ENCODE measurements around the gene TMEM81. TPM values are rescaled to one million over a fixed set of nuclear protein-coding genes. Genes with fewer than 3 reads are reported as not detected.

Gene TMEM81
- total RNA-seq, 2 donors from 2014 or later, result 1.3 to 2.0 TPM

- H3K9me3 ChIP-seq, result no peaks in the 10 kb centered on the region
- peaks cover 6% of the 10 kb centered on the region for H3K4me1 ChIP-seq
- TF ChIP-seq POLR2A (IDR thresholded peaks at IDR 0.05), result no peak
- 87 to 90% methylated on average over 6 of the region's 6 CpGs for WGBS, 2 donors
- DNase-seq (no peak), ATAC-seq (no peak)
- intact Hi-C loops (cut with DNase I), result loop anchor here (5.0 kb wide), 1 partner anchor 65 kb away; no protein-coding TSS in a partner anchor
- H3K27me3 ChIP-seq, result no peaks in the 10 kb centered on the region
- no peak overlapping the region for H3K27ac ChIP-seq
- no peaks in the 10 kb centered on the region for H3K36me3 ChIP-seq (replicated peaks in 1 of 2; ENCODE audit: insufficient read depth in 1 of 2, low read depth in 2 of 2)
- no peak overlapping the region for H3K4me3 ChIP-seq
These were observed 27.2 kb downstream of the TMEM81 start for GRCh38 chr1:205056956-205057568.

GRCh38 chr1:205056188-205056611, 28.1 kb downstream of the TMEM81 start:
- Histone ChIP-seq H3K27me3 (no peaks in the 10 kb centered on the region), H3K4me3 (no peak overlapping the region), H3K36me3 (replicated peaks in 1 of 2; ENCODE audit: insufficient read depth in 1 of 2, low read depth in 2 of 2) (no peaks in the 10 kb centered on the region), H3K4me1 (no peaks in the 10 kb centered on the region), H3K27ac (no peak overlapping the region), H3K9me3 (no peaks in the 10 kb centered on the region)
- TF ChIP-seq, protein P1, sequence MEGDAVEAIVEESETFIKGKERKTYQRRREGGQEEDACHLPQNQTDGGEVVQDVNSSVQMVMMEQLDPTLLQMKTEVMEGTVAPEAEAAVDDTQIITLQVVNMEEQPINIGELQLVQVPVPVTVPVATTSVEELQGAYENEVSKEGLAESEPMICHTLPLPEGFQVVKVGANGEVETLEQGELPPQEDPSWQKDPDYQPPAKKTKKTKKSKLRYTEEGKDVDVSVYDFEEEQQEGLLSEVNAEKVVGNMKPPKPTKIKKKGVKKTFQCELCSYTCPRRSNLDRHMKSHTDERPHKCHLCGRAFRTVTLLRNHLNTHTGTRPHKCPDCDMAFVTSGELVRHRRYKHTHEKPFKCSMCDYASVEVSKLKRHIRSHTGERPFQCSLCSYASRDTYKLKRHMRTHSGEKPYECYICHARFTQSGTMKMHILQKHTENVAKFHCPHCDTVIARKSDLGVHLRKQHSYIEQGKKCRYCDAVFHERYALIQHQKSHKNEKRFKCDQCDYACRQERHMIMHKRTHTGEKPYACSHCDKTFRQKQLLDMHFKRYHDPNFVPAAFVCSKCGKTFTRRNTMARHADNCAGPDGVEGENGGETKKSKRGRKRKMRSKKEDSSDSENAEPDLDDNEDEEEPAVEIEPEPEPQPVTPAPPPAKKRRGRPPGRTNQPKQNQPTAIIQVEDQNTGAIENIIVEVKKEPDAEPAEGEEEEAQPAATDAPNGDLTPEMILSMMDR (IDR thresholded peaks at IDR 0.05), result no peak
- TF ChIP-seq POLR2A (IDR thresholded peaks at IDR 0.05), result no peak
- DNase-seq (no peak), ATAC-seq (no peak)
- WGBS, 2 donors, result 71 to 81% methylated on average over 7 to 13 of the region's 13 CpGs
- intact Hi-C loops (cut with DNase I), result loop anchor here (5.0 kb wide), 1 partner anchor 64 kb away; no protein-coding TSS in a partner anchor

DNA sequence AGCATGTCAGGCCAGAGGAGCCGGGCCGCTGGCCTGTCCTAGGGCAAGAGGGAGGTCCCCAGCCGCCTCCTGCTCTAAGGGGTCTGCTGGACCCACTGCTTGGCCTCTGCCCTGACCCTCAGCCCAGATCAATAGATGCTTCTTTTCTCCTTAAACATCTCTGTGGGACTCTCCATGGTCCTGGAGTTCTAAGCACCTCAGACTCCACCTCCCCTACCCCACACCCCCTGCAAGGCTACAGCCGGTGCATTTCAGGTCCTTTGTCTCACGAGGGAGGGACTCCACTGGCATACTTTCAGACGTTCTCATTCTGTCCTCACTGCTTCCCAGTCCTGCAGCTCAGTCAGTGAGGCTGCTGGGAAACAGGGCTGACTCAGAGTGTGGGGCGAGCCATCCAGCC, 30.2 kb downstream of the TMEM81 start:
- 54 to 57% methylated on average over 6 to 7 of the region's 7 CpGs for WGBS, 2 donors
- Histone ChIP-seq H3K4me3 (no peak overlapping the region), H3K9me3 (no peaks in the 10 kb centered on the region), H3K27ac (no peak overlapping the region), H3K36me3 (replicated peaks in 1 of 2; ENCODE audit: insufficient read depth in 1 of 2, low read depth in 2 of 2) (no peaks in the 10 kb centered on the region), H3K27me3 (no peaks in the 10 kb centered on the region), H3K4me1 (peaks cover 6% of the 10 kb centered on the region)
- DNase-seq (no peak), ATAC-seq (no peak)
- TF ChIP-seq POLR2A (IDR thresholded peaks at IDR 0.05), result no peak
- TF ChIP-seq, protein P1 (IDR thresholded peaks at IDR 0.05), result no peak
- intact Hi-C loops (cut with DNase I), result no loop called here

DNA sequence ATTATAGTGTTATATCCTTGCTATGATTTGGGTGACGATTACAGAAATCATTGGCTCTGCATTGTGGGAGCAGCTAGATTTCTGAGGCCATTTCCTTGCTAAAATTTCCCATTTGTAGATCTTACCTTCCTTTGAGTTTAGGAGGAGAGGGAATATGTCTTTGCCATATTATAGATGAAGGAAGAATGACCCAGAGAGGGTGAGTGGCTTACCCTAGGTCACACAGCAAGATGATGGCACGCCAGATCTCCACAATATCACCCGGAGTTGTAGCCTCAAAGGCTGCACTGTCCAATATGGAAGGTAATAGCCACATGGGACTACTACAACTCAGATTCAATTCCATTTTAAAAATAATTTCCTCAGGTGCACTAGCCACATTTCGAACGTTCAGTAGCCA, 31.0 kb downstream of the TMEM81 start:
- no peak for TF ChIP-seq POLR2A (IDR thresholded peaks at IDR 0.05)
- TF ChIP-seq, protein P1 (IDR thresholded peaks at IDR 0.05), result no peak
- H3K9me3 ChIP-seq, result no peaks in the 10 kb centered on the region
- ATAC-seq (no peak), DNase-seq (no peak)
- peaks cover 6% of the 10 kb centered on the region for H3K4me1 ChIP-seq
- H3K36me3 ChIP-seq (replicated peaks in 1 of 2; ENCODE audit: insufficient read depth in 1 of 2, low read depth in 2 of 2), result no peaks in the 10 kb centered on the region
- intact Hi-C loops (cut with DNase I), result no loop called here
- no peaks in the 10 kb centered on the region for H3K27me3 ChIP-seq
- no peak overlapping the region for H3K27ac ChIP-seq
- 80 to 84% methylated on average over 5 of the region's 5 CpGs for WGBS, 2 donors
- H3K4me3 ChIP-seq, result no peak overlapping the region

- Histone ChIP-seq H3K27ac (no peak overlapping the region), H3K36me3 (replicated peaks in 1 of 2; ENCODE audit: insufficient read depth in 1 of 2, low read depth in 2 of 2) (no peaks in the 10 kb centered on the region), H3K9me3 (no peaks in the 10 kb centered on the region), H3K27me3 (no peaks in the 10 kb centered on the region), H3K4me3 (no peak overlapping the region), H3K4me1 (peaks cover 6% of the 10 kb centered on the region)
- no peak for DNase-seq
- 80 to 83% methylated on average over 11 of the region's 11 CpGs for WGBS, 2 donors
- TF ChIP-seq POLR2A (IDR thresholded peaks at IDR 0.05), result no peak
- TF ChIP-seq, protein P1 (IDR thresholded peaks at IDR 0.05), result no peak
- ATAC-seq, result no peak
- intact Hi-C loops (cut with DNase I), result no loop called here
These were observed 31.6 kb downstream of the TMEM81 start for GRCh38 chr1:205052690-205053089.
